Measurements from ENCODE around the gene FAM50B.

Gene FAM50B

GRCh38 chr6:3871515-3871914 is 22.3 kb downstream of the FAM50B start:
- in situ Hi-C loops (cut with MboI; ENCODE audit: low sequenced_read_pairs) = no loop called here

GRCh38 chr6:3871939-3872338 is 22.8 kb downstream of the FAM50B start:
- in situ Hi-C loops (cut with MboI; ENCODE audit: low sequenced_read_pairs) = no loop called here

GRCh38 chr6:3872370-3872854 is 23.2 kb downstream of the FAM50B start:
- in situ Hi-C loops (cut with MboI; ENCODE audit: low sequenced_read_pairs) = no loop called here

GRCh38 chr6:3873051-3873450 is 23.9 kb downstream of the FAM50B start:
- in situ Hi-C loops (cut with MboI; ENCODE audit: low sequenced_read_pairs) = no loop called here

- in situ Hi-C loops (cut with MboI; ENCODE audit: low sequenced_read_pairs) = no loop called here
Observed at GRCh38 chr6:3874069-3874468, 24.9 kb downstream of the FAM50B start.

- in situ Hi-C loops (cut with MboI; ENCODE audit: low sequenced_read_pairs) = no loop called here
Observed at GRCh38 chr6:3875486-3875885, 26.3 kb downstream of the FAM50B start.

- in situ Hi-C loops (cut with MboI; ENCODE audit: low sequenced_read_pairs) = no loop called here
Observed at GRCh38 chr6:3876101-3876500, 26.9 kb downstream of the FAM50B start.

- in situ Hi-C loops (cut with MboI; ENCODE audit: low sequenced_read_pairs) = no loop called here
Observed at GRCh38 chr6:3876866-3877265, 27.7 kb downstream of the FAM50B start.

- in situ Hi-C loops (cut with MboI; ENCODE audit: low sequenced_read_pairs) = no loop called here
Observed at GRCh38 chr6:3878048-3878666, 29.0 kb downstream of the FAM50B start.

- in situ Hi-C loops (cut with MboI; ENCODE audit: low sequenced_read_pairs) = no loop called here
Observed at GRCh38 chr6:3879194-3879952, 30.2 kb downstream of the FAM50B start.

GRCh38 chr6:3881711-3882421 is 32.7 kb downstream of the FAM50B start:
- in situ Hi-C loops (cut with MboI; ENCODE audit: low sequenced_read_pairs) = no loop called here

- in situ Hi-C loops (cut with MboI; ENCODE audit: low sequenced_read_pairs) = no loop called here
Observed at GRCh38 chr6:3882431-3882830, 33.3 kb downstream of the FAM50B start.

- in situ Hi-C loops (cut with MboI; ENCODE audit: low sequenced_read_pairs) = no loop called here
Observed at GRCh38 chr6:3882866-3883265, 33.7 kb downstream of the FAM50B start.

- in situ Hi-C loops (cut with MboI; ENCODE audit: low sequenced_read_pairs) = no loop called here
Observed at GRCh38 chr6:3884007-3884745, 35.0 kb downstream of the FAM50B start.

- in situ Hi-C loops (cut with MboI; ENCODE audit: low sequenced_read_pairs) = no loop called here
Observed at GRCh38 chr6:3885262-3886036, 36.3 kb downstream of the FAM50B start.

- in situ Hi-C loops (cut with MboI; ENCODE audit: low sequenced_read_pairs) = no loop called here
Observed at GRCh38 chr6:3887150-3887700, 38.1 kb downstream of the FAM50B start.

GRCh38 chr6:3888153-3888957 is 39.2 kb downstream of the FAM50B start:
- in situ Hi-C loops (cut with MboI; ENCODE audit: low sequenced_read_pairs) = no loop called here

GRCh38 chr6:3890047-3890446 is 40.9 kb downstream of the FAM50B start:
- in situ Hi-C loops (cut with MboI; ENCODE audit: low sequenced_read_pairs) = no loop called here

GRCh38 chr6:3891883-3892282 is 42.7 kb downstream of the FAM50B start:
- in situ Hi-C loops (cut with MboI; ENCODE audit: low sequenced_read_pairs) = no loop called here
